Chondrocyte (in vitro differentiated cells): ENCODE results near the gene MAML1. TPM values are rescaled to one million over a fixed set of nuclear protein-coding genes. Genes with fewer than 3 reads are reported as not detected.
A peak's percentile ranks its signal among the peaks of the same experiment; 100 is the strongest.

Experiments
- DNase-seq: peaks from one replicate; pipeline ENCODE4 v3.0.0; 2021; ENCODE audit warnings: mixed read lengths, low spot score
- H3K27ac Mint-ChIP-seq: one replicate; pipeline ENCODE4 v1.8.0; 2021; ENCODE audit warnings: mild to moderate bottlenecking, moderate library complexity, mixed read lengths; ENCODE audit not compliant: unreplicated experiment
- H3K27me3 Mint-ChIP-seq: 2 replicates; pipeline ENCODE4 v1.8.0; 2021; ENCODE audit warnings: low read depth, mixed read lengths
- H3K36me3 Mint-ChIP-seq: 2 replicates; pipeline ENCODE4 v1.8.0; 2021; ENCODE audit warnings: low read depth, mixed read lengths
- H3K4me1 Mint-ChIP-seq: 2 replicates; pipeline ENCODE4 v1.8.0; 2021; ENCODE audit warnings: low read depth, mild to moderate bottlenecking, mixed read lengths
- H3K4me3 Mint-ChIP-seq: one replicate; pipeline ENCODE4 v1.8.0; 2021; ENCODE audit warnings: mild to moderate bottlenecking, moderate library complexity, mixed read lengths; ENCODE audit not compliant: unreplicated experiment
- H3K9me3 Mint-ChIP-seq: 2 replicates; pipeline ENCODE4 v1.8.0; 2021; ENCODE audit warnings: low read depth, mixed read lengths
- CTCF ChIP-seq: fragments of 200-600 bp; sonication (generic); IDR thresholded peaks from 2 replicates; pipeline ENCODE4 v1.5.0; 2021; ENCODE audit warnings: antibody characterized with exemption, mild to moderate bottlenecking, moderate library complexity
- microRNA-seq: library from miRNA; unstranded; fragments of <30 nt; microRNA quantifications from one replicate; pipeline ENCODE4 v1.2.0, GENCODE V29; 2020; ENCODE audit warnings: borderline number of aligned reads
- total RNA-seq: library from RNA; stranded (reverse); gene quantifications from 3 replicates; pipeline ENCODE4 v1.2.1, GENCODE V29; 2021

Gene MAML1
- total RNA-seq, 1 donor from 2014 or later, result 29.9 TPM

GRCh38 chr5:179823937-179824744 is 91.5 kb downstream of the MAML1 start:
- H3K4me3 Mint-ChIP-seq, result no peak overlapping the region
- H3K9me3 Mint-ChIP-seq, result no peaks in the 10 kb centered on the region
- peak overlapping the region; percentile 33 for H3K27ac Mint-ChIP-seq
- TF ChIP-seq CTCF, result no peak
- H3K4me1 Mint-ChIP-seq, result peaks cover 59% of the 10 kb centered on the region
- DNase-seq, result peak; percentile 28
- no peaks in the 10 kb centered on the region for H3K27me3 Mint-ChIP-seq
- peaks cover 34% of the 10 kb centered on the region for H3K36me3 Mint-ChIP-seq

- H3K4me3 Mint-ChIP-seq, result no peak overlapping the region
- H3K27ac Mint-ChIP-seq, result peak overlapping the region; percentile 33
- DNase-seq, result peak; percentile 27
- H3K9me3 Mint-ChIP-seq, result no peaks in the 10 kb centered on the region
- no peak for TF ChIP-seq CTCF
- no peaks in the 10 kb centered on the region for H3K27me3 Mint-ChIP-seq
- peaks cover 54% of the 10 kb centered on the region for H3K4me1 Mint-ChIP-seq
- peaks cover 39% of the 10 kb centered on the region for H3K36me3 Mint-ChIP-seq
Observed at GRCh38 chr5:179824745-179825112, 92.1 kb downstream of the MAML1 start.

- H3K36me3 Mint-ChIP-seq, result peaks cover 47% of the 10 kb centered on the region
- no peak for DNase-seq
- no peaks in the 10 kb centered on the region for H3K9me3 Mint-ChIP-seq
- H3K27me3 Mint-ChIP-seq, result no peaks in the 10 kb centered on the region
- H3K4me3 Mint-ChIP-seq, result no peak overlapping the region
- H3K27ac Mint-ChIP-seq, result peak overlapping the region; percentile 27
- H3K4me1 Mint-ChIP-seq, result peaks cover 46% of the 10 kb centered on the region
- no peak for TF ChIP-seq CTCF
Observed at GRCh38 chr5:179825655-179826182, 93.1 kb downstream of the MAML1 start.

Small RNAs within 50 kb of the gene (microRNA-seq; reads per million reads assigned to microRNA genes)
- 11.6 reads per million, percentile 26 among the genes with 10 or more reads in this experiment for gene MIR1229

Other genes with a start within 250 kb of the MAML1 start
- gene RUFY1, start 182.3 kb upstream of the MAML1 start, total RNA-seq, result 34.4 to 43.1 TPM (median 36.9 TPM) in 3 replicates
- 341 to 426 TPM (median 348 TPM) in 3 replicates for gene HNRNPH1, start 109.2 kb upstream of the MAML1 start, total RNA-seq
- not detected in 3 replicates for gene CBY3, start 51.8 kb upstream of the MAML1 start, total RNA-seq
- gene CANX, start 33.9 kb upstream of the MAML1 start, total RNA-seq, result 695 to 849 TPM (median 699 TPM) in 3 replicates
- gene LTC4S, start 61.2 kb downstream of the MAML1 start, total RNA-seq, result 1.2 to 1.7 TPM (median 1.3 TPM) in 3 replicates
- gene MGAT4B, start 74.0 kb downstream of the MAML1 start, total RNA-seq, result 135 to 144 TPM (median 142 TPM) in 3 replicates
- gene SQSTM1, start 88.1 kb downstream of the MAML1 start, total RNA-seq, result 219 to 297 TPM (median 296 TPM) in 3 replicates
- gene MRNIP, start 126.0 kb downstream of the MAML1 start, total RNA-seq, result 13.4 to 20.0 TPM (median 16.4 TPM) in 3 replicates
- 107 to 130 TPM (median 118 TPM) in 3 replicates for gene TBC1D9B, start 175.1 kb downstream of the MAML1 start, total RNA-seq